ENCODE data around the gene MTMR4. TPM values are rescaled to one million over a fixed set of nuclear protein-coding genes. Genes with fewer than 3 reads are reported as not detected.

MTMR4 gene
- total RNA-seq, 1 experiment from 2014 or later, result 67.2 TPM

GRCh38 chr17:58533616-58534188, 19.3 kb upstream of the MTMR4 start:
- no TSS peak for BruUV-seq (replicated peaks)
- H3K4me2 ChIP-seq (ENCODE audit: low read length), result no peak overlapping the region
- H3K4me3 ChIP-seq (replicated peaks in 1 of 2; ENCODE audit: low read depth in 1 of 2, low read length in 2 of 2), result no peak overlapping the region
- no peak overlapping the region for H2AFZ ChIP-seq (ENCODE audit: low read depth, low read length, poor library complexity, severe bottlenecking)
- CTCF ChIA-PET, result interaction anchor here (0.9 kb wide), 1 partner anchor 11 kb away, joined by 3 read pairs; no protein-coding TSS in a partner anchor
- DNase-seq (ENCODE audit: low read depth, low spot score) (no peak), ATAC-seq (no peak)
- H3K27me3 ChIP-seq (ENCODE audit: insufficient read depth, low read length), result no peaks in the 10 kb centered on the region; the same call in 1 of the 2 replicates
- RAD21 ChIA-PET (ENCODE audit: low non-redundant PET in 1 of 2, low total read pairs in 2 of 2, uncharacterized antibody in 2 of 2, unreplicated experiment in 2 of 2), result no interaction called here
- no peaks in the 10 kb centered on the region for H3K9me3 ChIP-seq (ENCODE audit: control insufficient read depth in 1 of 2, insufficient read depth in 1 of 2, low read depth in 1 of 2, low read length in 2 of 2)
- no peak for TF ChIP-seq POLR2AphosphoS5 (IDR thresholded peaks at IDR 0.05; ENCODE audit: low read depth, low read length)
- no peak for TF ChIP-seq EZH2 (IDR thresholded peaks at IDR 0.05)
- no peak for TF ChIP-seq ZFX (IDR thresholded peaks at IDR 0.05)
- TF ChIP-seq EZH2phosphoT487 (IDR thresholded peaks at IDR 0.05; ENCODE audit: borderline replicate concordance), result no peak
- TF ChIP-seq, protein P1, sequence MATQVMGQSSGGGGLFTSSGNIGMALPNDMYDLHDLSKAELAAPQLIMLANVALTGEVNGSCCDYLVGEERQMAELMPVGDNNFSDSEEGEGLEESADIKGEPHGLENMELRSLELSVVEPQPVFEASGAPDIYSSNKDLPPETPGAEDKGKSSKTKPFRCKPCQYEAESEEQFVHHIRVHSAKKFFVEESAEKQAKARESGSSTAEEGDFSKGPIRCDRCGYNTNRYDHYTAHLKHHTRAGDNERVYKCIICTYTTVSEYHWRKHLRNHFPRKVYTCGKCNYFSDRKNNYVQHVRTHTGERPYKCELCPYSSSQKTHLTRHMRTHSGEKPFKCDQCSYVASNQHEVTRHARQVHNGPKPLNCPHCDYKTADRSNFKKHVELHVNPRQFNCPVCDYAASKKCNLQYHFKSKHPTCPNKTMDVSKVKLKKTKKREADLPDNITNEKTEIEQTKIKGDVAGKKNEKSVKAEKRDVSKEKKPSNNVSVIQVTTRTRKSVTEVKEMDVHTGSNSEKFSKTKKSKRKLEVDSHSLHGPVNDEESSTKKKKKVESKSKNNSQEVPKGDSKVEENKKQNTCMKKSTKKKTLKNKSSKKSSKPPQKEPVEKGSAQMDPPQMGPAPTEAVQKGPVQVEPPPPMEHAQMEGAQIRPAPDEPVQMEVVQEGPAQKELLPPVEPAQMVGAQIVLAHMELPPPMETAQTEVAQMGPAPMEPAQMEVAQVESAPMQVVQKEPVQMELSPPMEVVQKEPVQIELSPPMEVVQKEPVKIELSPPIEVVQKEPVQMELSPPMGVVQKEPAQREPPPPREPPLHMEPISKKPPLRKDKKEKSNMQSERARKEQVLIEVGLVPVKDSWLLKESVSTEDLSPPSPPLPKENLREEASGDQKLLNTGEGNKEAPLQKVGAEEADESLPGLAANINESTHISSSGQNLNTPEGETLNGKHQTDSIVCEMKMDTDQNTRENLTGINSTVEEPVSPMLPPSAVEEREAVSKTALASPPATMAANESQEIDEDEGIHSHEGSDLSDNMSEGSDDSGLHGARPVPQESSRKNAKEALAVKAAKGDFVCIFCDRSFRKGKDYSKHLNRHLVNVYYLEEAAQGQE (IDR thresholded peaks at IDR 0.05; ENCODE audit: low read depth), result no peak
- TF ChIP-seq MAX (IDR thresholded peaks at IDR 0.05), result no peak
- TF ChIP-seq JUND (IDR thresholded peaks at IDR 0.05), result no peak
- TF ChIP-seq SIN3A (IDR thresholded peaks at IDR 0.05; ENCODE audit: low read depth), result no peak
- TF ChIP-seq SP1 (IDR thresholded peaks at IDR 0.05; ENCODE audit: low read depth), result no peak
- no peak for TF ChIP-seq ZNF274 (IDR thresholded peaks at IDR 0.05; ENCODE audit: low read depth, low read length)
- TF ChIP-seq EGR1 (IDR thresholded peaks at IDR 0.05; ENCODE audit: low read depth), result no peak
- no peak for TF ChIP-seq YY1 (IDR thresholded peaks at IDR 0.05; ENCODE audit: extremely low read depth, insufficient replicate concordance, low read depth, low read length)
- intact Hi-C loops (cut with micrococcal nuclease), result no loop called here
- H4K20me1 ChIP-seq (ENCODE audit: insufficient read depth), result no peaks in the 10 kb centered on the region
- no peaks in the 10 kb centered on the region for H3K36me3 ChIP-seq (ENCODE audit: control insufficient read depth in 1 of 2, insufficient read depth in 2 of 2, low read length in 2 of 2)
- H3K9ac ChIP-seq (ENCODE audit: low read length), result no peak overlapping the region
- POLR2A ChIA-PET, result interaction anchor here (0.6 to 4.8 kb wide), 6 partner anchors 11 to 682 kb away, joined by 3 to 33 read pairs (median 4); no protein-coding TSS in a partner anchor
- H3K27ac ChIP-seq (ENCODE audit: low read depth, low read length), result no peak overlapping the region
- H3K4me1 ChIP-seq (ENCODE audit: control insufficient read depth in 1 of 2, insufficient read depth in 2 of 2, low read length in 2 of 2), result peaks cover 25 to 57% of the 10 kb centered on the region in 2 experiments
- no peaks in the 10 kb centered on the region for H3K9me2 ChIP-seq (ENCODE audit: insufficient read depth)
- no peaks in the 10 kb centered on the region for H3K79me2 ChIP-seq (ENCODE audit: insufficient read depth, low read length)
